GM18861 (cell line): ENCODE results near the gene PCDHB7.
"Not testable (repeated sequence)": the region's sequence is repeated elsewhere in the genome, so short reads cannot be mapped to it uniquely, and the experiment has no call there.

ENCODE experiments used
- ATAC-seq: cut with Tn5 transposase; IDR thresholded peaks from one replicate; pipeline ENCODE4 v1.9.1; 2021; ENCODE audit not compliant: unreplicated experiment

PCDHB7 gene

GRCh38 chr5:141179876-141180275, 7.4 kb downstream of the PCDHB7 start:
- ATAC-seq, result not testable (repeated sequence)

- no peak for ATAC-seq
Observed at GRCh38 chr5:141180313-141180712, 7.9 kb downstream of the PCDHB7 start.

DNA sequence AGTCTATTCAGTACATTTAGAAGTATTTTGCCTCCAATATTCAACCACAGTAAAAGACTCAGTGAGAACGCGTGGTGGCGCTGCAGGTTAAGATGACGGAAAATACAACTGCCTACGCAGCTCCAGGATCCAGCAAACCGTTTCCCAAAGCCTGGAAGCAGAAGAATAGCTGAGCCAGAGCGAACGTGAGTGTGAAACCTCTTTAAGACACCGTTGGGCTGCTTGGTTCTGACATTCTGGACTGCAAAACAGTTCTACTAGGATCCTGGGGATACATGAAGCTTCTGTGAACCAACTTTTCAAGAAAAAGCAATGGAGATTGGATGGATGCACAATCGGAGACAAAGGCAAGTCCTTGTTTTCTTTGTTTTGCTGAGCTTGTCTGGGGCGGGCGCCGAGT, 9.8 kb downstream of the PCDHB7 start, which contains the start of gene PCDHB16:
PCDHB16 (plus strand) TSS at position 140 of the 400 bp plus-strand sequence; CDS start at position 313, 173 bp downstream.
- ATAC-seq, result no peak

GRCh38 chr5:141184117-141184855, 11.8 kb downstream of the PCDHB7 start:
- ATAC-seq, result not testable (repeated sequence)

- no peak for ATAC-seq
Observed at GRCh38 chr5:141186897-141187512, 14.6 kb downstream of the PCDHB7 start, which contains the start of gene PCDHB9. Gene PCDHB9, plus strand, starts transcription at chr5:141187161. Its CDS starts 158 bp downstream, at chr5:141187319.

GRCh38 chr5:141188682-141189081, 16.2 kb downstream of the PCDHB7 start:
- not testable (repeated sequence) for ATAC-seq

- ATAC-seq, result not testable (repeated sequence)
Observed at GRCh38 chr5:141189131-141189530, 16.7 kb downstream of the PCDHB7 start.

GRCh38 chr5:141192110-141192725, 19.8 kb downstream of the PCDHB7 start, which contains the start of gene PCDHB10:
Gene PCDHB10, plus strand, starts transcription at chr5:141192353. Its CDS starts 200 bp downstream, at chr5:141192553.
- ATAC-seq, result no peak

- not testable (repeated sequence) for ATAC-seq
Observed at GRCh38 chr5:141194332-141194731, 21.9 kb downstream of the PCDHB7 start.

DNA sequence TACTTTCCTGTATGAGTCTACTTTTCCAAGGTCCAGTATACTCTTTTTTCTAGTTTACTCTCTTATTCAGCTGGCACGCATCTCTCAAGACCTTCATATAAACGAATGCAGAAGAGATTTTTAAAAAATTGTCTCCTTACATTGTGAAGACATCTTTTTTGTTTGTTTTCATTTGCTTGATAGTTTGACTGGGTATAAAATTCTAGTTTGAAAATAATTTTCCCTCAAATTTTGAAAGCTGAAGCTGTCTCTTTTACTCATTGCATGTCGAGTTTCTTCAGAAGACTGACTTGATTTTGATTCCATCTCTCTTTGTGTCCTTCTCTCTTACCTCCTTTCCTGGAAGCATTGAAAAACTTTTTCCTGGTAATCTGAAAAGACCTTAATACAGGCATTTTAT, 23.9 kb downstream of the PCDHB7 start:
- no peak for ATAC-seq

- ATAC-seq, result no peak
Observed at GRCh38 chr5:141199359-141200235, 27.2 kb downstream of the PCDHB7 start, which contains the start of gene PCDHB11. Gene PCDHB11, plus strand, starts transcription at chr5:141199627. Its CDS starts 148 bp downstream, at chr5:141199775.

DNA sequence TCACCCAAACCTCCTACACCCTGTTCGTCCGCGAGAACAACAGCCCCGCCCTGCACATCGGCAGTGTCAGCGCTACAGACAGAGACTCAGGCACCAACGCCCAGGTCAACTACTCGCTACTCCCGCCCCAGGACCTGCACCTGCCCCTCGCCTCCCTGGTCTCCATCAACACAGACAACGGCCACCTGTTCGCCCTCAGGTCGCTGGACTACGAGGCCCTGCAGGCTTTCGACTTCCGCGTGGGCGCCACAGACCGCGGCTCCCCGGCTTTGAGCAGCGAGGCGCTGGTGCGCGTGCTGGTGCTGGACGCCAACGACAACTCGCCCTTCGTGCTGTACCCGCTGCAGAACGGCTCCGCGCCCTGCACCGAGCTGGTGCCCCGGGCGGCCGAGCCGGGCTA, 28.7 kb downstream of the PCDHB7 start:
- not testable (repeated sequence) for ATAC-seq

GRCh38 chr5:141201646-141202045, 29.2 kb downstream of the PCDHB7 start:
- ATAC-seq, result not testable (repeated sequence)

GRCh38 chr5:141208478-141208877, 36.0 kb downstream of the PCDHB7 start, which contains the start of gene PCDHB12:
Gene PCDHB12, plus strand, starts transcription at chr5:141208719. Its CDS starts 189 bp downstream, at chr5:141208908.
- no peak for ATAC-seq

- not testable (repeated sequence) for ATAC-seq
Observed at GRCh38 chr5:141210281-141210680, 37.8 kb downstream of the PCDHB7 start.

GRCh38 chr5:141210849-141211248, 38.4 kb downstream of the PCDHB7 start:
- ATAC-seq, result not testable (repeated sequence)

GRCh38 chr5:141213656-141214339, 41.4 kb downstream of the PCDHB7 start, which contains the start of gene PCDHB13:
Gene PCDHB13, plus strand, starts transcription at chr5:141213919. Its CDS starts 205 bp downstream, at chr5:141214124.
- not testable (repeated sequence) for ATAC-seq

DNA sequence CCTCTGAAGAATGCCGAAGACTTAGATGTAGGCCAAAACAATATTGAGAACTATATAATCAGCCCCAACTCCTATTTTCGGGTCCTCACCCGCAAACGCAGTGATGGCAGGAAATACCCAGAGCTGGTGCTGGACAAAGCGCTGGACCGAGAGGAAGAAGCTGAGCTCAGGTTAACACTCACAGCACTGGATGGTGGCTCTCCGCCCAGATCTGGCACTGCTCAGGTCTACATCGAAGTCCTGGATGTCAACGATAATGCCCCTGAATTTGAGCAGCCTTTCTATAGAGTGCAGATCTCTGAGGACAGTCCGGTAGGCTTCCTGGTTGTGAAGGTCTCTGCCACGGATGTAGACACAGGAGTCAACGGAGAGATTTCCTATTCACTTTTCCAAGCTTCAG, 42.1 kb downstream of the PCDHB7 start:
- not testable (repeated sequence) for ATAC-seq

DNA sequence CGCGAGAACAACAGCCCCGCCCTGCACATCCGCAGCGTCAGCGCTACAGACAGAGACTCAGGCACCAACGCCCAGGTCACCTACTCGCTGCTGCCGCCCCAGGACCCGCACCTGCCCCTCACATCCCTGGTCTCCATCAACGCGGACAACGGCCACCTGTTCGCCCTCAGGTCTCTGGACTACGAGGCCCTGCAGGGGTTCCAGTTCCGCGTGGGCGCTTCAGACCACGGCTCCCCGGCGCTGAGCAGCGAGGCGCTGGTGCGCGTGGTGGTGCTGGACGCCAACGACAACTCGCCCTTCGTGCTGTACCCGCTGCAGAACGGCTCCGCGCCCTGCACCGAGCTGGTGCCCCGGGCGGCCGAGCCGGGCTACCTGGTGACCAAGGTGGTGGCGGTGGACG, 43.1 kb downstream of the PCDHB7 start:
- ATAC-seq, result not testable (repeated sequence)

DNA sequence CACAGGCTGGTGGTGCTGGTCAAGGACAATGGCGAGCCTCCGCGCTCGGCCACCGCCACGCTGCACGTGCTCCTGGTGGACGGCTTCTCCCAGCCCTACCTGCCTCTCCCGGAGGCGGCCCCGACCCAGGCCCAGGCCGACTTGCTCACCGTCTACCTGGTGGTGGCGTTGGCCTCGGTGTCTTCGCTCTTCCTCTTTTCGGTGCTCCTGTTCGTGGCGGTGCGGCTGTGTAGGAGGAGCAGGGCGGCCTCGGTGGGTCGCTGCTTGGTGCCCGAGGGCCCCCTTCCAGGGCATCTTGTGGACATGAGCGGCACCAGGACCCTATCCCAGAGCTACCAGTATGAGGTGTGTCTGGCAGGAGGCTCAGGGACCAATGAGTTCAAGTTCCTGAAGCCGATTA, 43.6 kb downstream of the PCDHB7 start:
- not testable (repeated sequence) for ATAC-seq
